ENCODE measurements around the gene PLA2G4B. TPM values are rescaled to one million over a fixed set of nuclear protein-coding genes. Genes with fewer than 3 reads are reported as not detected.

The PLA2G4B gene
- total and polyA plus RNA-seq, 9 of the 15 experiments (the other 6 are each of a cell fraction or from before 2014, with no cell fraction given), result 0.07 to 6.1 (median 2.8) TPM

DNA sequence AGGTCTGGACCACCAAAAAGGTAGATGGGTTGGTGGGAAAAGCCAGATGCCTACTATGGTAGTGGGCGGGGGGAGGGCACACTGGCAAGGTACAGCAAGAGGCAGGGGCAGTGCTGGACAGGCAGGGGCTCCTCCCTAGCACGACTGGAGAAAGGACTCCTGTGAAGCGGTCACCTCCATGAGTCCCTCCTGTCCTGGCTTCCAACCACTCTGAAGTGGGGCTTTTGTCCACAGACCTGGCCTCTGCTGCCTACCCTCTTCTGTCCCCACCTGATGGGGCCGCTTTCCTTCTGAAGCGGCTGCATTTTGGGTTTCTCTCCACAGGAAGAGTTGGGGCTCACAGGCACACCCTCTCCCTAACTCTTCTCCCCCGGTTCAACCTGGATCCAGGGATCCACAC lies 57.9 kb downstream of the PLA2G4B start (continued):
- TF ChIP-seq, protein P1, sequence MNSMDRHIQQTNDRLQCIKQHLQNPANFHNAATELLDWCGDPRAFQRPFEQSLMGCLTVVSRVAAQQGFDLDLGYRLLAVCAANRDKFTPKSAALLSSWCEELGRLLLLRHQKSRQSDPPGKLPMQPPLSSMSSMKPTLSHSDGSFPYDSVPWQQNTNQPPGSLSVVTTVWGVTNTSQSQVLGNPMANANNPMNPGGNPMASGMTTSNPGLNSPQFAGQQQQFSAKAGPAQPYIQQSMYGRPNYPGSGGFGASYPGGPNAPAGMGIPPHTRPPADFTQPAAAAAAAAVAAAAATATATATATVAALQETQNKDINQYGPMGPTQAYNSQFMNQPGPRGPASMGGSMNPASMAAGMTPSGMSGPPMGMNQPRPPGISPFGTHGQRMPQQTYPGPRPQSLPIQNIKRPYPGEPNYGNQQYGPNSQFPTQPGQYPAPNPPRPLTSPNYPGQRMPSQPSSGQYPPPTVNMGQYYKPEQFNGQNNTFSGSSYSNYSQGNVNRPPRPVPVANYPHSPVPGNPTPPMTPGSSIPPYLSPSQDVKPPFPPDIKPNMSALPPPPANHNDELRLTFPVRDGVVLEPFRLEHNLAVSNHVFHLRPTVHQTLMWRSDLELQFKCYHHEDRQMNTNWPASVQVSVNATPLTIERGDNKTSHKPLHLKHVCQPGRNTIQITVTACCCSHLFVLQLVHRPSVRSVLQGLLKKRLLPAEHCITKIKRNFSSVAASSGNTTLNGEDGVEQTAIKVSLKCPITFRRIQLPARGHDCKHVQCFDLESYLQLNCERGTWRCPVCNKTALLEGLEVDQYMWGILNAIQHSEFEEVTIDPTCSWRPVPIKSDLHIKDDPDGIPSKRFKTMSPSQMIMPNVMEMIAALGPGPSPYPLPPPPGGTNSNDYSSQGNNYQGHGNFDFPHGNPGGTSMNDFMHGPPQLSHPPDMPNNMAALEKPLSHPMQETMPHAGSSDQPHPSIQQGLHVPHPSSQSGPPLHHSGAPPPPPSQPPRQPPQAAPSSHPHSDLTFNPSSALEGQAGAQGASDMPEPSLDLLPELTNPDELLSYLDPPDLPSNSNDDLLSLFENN (IDR thresholded peaks at IDR 0.05; ENCODE audit: low read depth in 2 of 2, low read length in 2 of 2), result no peak
- TF ChIP-seq HLTF (IDR thresholded peaks at IDR 0.05) (no peak), STAT5B (CRISPR knock-in tag; IDR thresholded peaks at IDR 0.05) (no peak)

DNA sequence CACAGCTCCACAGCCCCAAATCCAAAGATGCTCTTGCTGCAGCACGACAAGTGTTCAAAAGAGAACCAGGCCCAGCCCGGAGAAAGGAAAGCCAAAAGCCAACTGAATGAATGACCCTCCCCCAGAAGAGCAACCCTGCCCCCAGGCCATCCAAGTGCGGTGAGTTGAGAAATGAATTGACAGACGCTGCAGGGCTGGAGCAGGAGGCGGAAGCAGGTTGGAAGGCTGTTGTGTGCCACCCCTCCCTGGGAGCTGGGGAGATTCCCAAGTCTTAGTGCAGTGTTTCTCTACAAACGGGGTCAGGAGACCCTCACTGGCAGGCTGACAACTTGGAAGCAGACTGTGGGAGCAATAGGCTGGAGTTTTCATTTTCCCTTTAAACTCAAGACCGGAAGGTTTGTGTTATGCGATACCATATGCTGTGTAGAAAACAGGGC lies 58.7 kb downstream of the PLA2G4B start:
- Histone ChIP-seq H3K27ac (ENCODE audit: extremely low read depth, low read depth, low read length) (no peak overlapping the region), H3K4me1 (replicated peaks in 1 of 2; ENCODE audit: control insufficient read depth in 2 of 2, insufficient read depth in 2 of 2, low read length in 2 of 2) (peaks cover 0 to 28% of the 10 kb centered on the region in 2 experiments; a peak in 3 of 5 replicates), H3K4me2 (ENCODE audit: insufficient read depth, low read length) (no peak overlapping the region), H3K79me2 (ENCODE audit: control insufficient read depth, insufficient read depth, low read length) (no peaks in the 10 kb centered on the region), H3K9ac (ENCODE audit: insufficient read depth in 1 of 2, low read depth in 2 of 2, low read length in 2 of 2) (no peak overlapping the region), H3K4me3 (no peak overlapping the region), H3K36me3 (ENCODE audit: control insufficient read depth, insufficient read depth, low read length) (peaks cover 6% of the 10 kb centered on the region; the same call in 1 of the 3 replicates), H4K20me1 (replicated peaks; ENCODE audit: control insufficient read depth, insufficient read depth, low read length) (peaks cover 4% of the 10 kb centered on the region), H2AFZ (ENCODE audit: low read depth, low read length) (no peak overlapping the region), H3K9me3 (replicated peaks; ENCODE audit: control insufficient read depth, insufficient read depth, low read depth, low read length) (no peaks in the 10 kb centered on the region), H3K9me1 (ENCODE audit: control insufficient read depth, insufficient read depth, low read length) (no peaks in the 10 kb centered on the region), H3K27me3 (ENCODE audit: control insufficient read depth in 2 of 2, insufficient read depth in 2 of 2, low read length in 2 of 2) (peaks cover 2 to 13% of the 10 kb centered on the region in 2 experiments; a peak in 3 of 5 replicates)
- no peak for FAIRE-seq
- ATAC-seq, result no peak
- no TSS peak for BruUV-seq (replicated peaks)
- POLR2A ChIA-PET, result interaction anchor here (0.6 to 1.6 kb wide), 3 partner anchors 11 to 96 kb away, joined by 3 to 8 read pairs (median 3); no protein-coding TSS in a partner anchor
- CTCF ChIA-PET (ENCODE audit: low intra/inter-chr PET ratio), result no interaction called here
- intact Hi-C loops (cut with micrococcal nuclease), result no loop called here
- in situ Hi-C loops (cut with MboI), result no loop called here
- no peak for DNase-seq (ENCODE audit: extremely low read depth in 1 of 4, low spot score in 3 of 4)
- WGBS (ENCODE audit: insufficient coverage, low coverage, missing lambda C conversion rate), result 63% methylated on average over 8 of the region's 8 CpGs
- TF ChIP-seq PML (IDR thresholded peaks at IDR 0.05; ENCODE audit: low read length) (no peak), TEAD1 (CRISPR knock-in tag; IDR thresholded peaks at IDR 0.05) (no peak), CHD2 (IDR thresholded peaks at IDR 0.05; ENCODE audit: low read depth, low read length) (no peak), NRF1 (conservative IDR thresholded peaks at IDR 0.05 in 1 of 2, IDR thresholded peaks at IDR 0.05 in 1 of 2) (no peak), SRSF7 (optimal IDR thresholded peaks at IDR 0.05; ENCODE audit: low read depth, low read length) (no peak), ELF2 (CRISPR knock-in tag; IDR thresholded peaks at IDR 0.05) (no peak), HDGF (IDR thresholded peaks at IDR 0.05) (no peak), HIVEP1 (CRISPR knock-in tag; IDR thresholded peaks at IDR 0.05) (no peak)
- TF ChIP-seq, protein P2, sequence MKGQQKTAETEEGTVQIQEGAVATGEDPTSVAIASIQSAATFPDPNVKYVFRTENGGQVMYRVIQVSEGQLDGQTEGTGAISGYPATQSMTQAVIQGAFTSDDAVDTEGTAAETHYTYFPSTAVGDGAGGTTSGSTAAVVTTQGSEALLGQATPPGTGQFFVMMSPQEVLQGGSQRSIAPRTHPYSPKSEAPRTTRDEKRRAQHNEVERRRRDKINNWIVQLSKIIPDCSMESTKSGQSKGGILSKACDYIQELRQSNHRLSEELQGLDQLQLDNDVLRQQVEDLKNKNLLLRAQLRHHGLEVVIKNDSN (CRISPR knock-in tag; IDR thresholded peaks at IDR 0.05), result no peak
- TF ChIP-seq, protein P3, sequence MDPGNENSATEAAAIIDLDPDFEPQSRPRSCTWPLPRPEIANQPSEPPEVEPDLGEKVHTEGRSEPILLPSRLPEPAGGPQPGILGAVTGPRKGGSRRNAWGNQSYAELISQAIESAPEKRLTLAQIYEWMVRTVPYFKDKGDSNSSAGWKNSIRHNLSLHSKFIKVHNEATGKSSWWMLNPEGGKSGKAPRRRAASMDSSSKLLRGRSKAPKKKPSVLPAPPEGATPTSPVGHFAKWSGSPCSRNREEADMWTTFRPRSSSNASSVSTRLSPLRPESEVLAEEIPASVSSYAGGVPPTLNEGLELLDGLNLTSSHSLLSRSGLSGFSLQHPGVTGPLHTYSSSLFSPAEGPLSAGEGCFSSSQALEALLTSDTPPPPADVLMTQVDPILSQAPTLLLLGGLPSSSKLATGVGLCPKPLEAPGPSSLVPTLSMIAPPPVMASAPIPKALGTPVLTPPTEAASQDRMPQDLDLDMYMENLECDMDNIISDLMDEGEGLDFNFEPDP (CRISPR knock-in tag; IDR thresholded peaks at IDR 0.05), result no peak
- TF ChIP-seq, protein P4, sequence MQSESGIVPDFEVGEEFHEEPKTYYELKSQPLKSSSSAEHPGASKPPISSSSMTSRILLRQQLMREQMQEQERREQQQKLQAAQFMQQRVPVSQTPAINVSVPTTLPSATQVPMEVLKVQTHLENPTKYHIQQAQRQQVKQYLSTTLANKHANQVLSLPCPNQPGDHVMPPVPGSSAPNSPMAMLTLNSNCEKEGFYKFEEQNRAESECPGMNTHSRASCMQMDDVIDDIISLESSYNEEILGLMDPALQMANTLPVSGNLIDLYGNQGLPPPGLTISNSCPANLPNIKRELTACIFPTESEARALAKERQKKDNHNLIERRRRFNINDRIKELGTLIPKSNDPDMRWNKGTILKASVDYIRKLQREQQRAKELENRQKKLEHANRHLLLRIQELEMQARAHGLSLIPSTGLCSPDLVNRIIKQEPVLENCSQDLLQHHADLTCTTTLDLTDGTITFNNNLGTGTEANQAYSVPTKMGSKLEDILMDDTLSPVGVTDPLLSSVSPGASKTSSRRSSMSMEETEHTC (IDR thresholded peaks at IDR 0.05), result no peak

Measured in K562 (cell line).